ENCODE data around the gene CENPE.

The CENPE gene

DNA sequence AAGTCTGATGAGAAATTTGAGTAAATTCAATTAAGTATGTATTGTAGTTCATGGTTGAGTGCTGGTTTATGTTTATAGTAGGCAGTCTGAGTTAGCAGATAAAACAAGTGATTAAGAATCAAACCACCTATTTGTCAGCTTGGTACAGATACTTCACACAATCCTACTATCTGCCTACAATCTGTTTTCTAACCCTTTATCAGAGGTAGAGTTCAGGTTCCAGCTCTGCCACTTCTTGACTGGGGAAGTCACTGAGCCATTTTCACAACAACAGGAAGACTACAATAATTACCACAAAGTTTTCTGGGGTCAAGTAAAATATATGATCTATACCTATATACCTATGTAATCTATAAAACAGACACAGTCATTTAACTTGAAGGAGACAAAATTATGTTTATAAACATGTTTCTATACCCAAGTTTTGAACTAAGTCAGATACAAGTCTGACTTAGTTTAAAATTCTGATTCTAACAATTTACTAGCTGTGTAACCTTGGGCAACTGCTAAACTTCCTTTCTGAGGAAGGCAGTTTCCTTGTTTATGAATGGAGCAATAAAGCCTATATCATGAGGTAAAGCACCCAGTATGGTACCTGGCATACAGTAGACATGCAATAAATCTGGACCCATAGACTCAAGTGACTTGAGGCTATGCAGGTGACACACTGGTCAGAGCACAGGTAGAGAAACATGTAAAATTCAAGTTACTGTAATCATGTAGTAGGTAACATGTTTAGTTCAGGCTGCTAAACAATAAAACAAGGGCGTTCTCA, 61.3 kb downstream of the CENPE start:
- DNase-seq (ENCODE audit: low read depth in 2 of 2), result no peak

DNA sequence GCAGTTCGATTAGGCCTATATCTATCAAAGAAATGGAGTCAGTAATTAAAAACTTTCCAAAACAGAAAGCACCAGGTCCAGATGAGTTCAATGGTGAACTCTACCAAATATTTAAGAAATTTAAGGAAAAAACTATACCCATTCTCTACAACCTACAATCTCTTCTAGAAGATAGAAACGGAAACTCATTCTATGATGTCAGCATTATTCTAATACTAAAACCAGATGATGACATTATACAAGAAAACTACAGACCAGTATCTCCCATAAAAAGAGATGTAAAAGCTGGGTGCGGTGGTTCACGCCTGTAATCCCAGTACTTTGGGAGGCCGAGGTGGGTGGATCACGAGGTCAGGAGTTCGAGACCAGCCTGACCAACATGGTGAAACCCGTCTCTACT, 69.0 kb downstream of the CENPE start:
- DNase-seq (ENCODE audit: low read depth in 2 of 2), result no peak

DNA sequence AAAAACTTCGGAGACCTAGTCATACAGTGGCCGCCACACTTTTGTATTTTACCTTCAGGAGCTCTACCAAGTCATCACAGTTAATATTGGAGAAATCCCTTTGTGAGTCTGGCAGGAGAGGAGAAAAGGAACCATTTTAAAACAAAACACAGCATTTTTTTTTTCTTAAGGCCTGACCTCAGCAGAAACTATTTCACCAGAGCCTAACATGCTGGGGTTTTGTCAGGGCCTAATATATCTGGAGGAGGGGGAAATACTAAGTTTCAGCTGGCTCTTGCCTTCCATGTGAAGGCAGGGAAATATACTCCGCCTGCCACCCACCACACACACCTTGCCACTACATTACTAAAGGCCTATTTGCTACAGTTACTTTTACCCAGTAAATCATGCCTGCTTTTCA, 72.0 kb downstream of the CENPE start:
- no peak for DNase-seq (ENCODE audit: low read depth in 2 of 2)

DNA sequence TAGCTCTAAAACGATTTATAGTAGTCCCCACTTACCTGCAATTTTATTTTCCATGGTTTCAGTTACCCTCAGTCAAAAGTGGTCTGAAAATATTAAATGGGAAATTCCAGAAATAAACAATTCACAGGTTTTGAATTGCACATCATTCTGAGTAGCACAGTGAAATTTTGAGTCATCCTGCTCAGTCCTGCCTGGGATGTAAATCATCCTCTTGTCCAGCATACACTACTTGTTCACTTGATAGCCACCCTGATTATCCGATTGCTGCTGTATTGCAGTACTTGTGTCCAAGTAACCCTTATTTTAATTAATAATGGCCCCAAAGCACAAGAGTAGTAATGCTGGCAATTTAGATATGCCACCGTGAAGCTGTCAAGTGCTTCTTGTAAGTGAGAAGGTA, 75.0 kb downstream of the CENPE start:
- DNase-seq (ENCODE audit: low read depth in 2 of 2), result no peak

DNA sequence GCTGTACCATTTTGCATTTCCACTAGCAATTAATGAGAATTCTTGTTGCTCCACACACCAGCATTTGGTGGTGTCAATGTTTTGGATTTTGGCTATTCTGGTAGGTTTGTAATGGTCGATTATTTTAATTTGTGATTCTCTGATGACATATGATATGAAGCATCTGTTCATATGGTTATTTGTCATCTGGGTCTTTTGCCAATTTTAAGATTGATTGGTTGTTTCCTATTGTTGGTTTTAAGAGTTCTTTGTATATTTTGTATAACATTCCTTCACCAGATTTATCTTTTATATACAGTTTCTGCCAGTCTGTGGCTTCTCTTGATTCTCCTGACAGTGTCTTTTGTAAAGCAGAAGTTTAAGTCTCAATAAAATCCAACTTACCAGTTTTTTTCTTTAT, 80.0 kb downstream of the CENPE start:
- DNase-seq (ENCODE audit: low read depth in 2 of 2), result no peak

DNA sequence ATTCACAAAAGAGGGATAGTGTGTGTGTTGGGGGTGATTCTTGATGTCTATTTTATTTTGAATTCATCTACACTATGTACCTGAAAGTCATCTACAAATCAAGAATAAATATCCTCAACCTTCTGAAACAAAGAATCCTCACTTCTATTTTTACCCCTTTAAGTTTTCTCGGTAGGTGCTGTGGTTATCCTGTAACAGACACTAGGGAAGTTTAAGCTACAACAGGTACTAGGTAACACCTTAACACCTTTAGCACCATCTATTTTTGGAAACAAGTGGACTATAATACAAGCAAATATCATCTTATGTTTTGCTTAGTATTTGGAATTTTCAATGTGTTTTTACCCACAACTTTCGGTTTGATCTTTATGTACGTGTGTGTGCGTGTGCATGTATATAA, 86.5 kb downstream of the CENPE start:
- no peak for DNase-seq (ENCODE audit: low read depth in 2 of 2)

DNA sequence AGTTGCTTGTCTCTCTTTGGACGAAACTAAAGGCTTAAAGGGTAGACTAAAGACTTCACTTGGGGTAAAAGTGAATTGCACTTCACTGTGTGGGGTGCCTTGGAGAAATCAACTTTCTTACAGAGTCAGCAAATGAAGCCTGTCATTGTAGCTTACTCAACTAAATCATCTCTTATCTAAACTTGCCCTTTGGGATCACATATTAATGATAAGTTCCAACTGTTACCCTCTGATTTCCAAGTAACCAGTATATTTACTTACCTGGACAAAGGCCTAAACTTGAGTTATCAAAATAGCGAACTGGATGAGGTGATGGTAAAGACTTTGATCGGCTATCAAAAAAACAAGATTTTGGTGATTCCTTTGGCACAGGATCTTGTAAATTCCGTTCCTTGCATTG, 89.6 kb downstream of the CENPE start:
- no peak for DNase-seq (ENCODE audit: low read depth in 2 of 2)

DNA sequence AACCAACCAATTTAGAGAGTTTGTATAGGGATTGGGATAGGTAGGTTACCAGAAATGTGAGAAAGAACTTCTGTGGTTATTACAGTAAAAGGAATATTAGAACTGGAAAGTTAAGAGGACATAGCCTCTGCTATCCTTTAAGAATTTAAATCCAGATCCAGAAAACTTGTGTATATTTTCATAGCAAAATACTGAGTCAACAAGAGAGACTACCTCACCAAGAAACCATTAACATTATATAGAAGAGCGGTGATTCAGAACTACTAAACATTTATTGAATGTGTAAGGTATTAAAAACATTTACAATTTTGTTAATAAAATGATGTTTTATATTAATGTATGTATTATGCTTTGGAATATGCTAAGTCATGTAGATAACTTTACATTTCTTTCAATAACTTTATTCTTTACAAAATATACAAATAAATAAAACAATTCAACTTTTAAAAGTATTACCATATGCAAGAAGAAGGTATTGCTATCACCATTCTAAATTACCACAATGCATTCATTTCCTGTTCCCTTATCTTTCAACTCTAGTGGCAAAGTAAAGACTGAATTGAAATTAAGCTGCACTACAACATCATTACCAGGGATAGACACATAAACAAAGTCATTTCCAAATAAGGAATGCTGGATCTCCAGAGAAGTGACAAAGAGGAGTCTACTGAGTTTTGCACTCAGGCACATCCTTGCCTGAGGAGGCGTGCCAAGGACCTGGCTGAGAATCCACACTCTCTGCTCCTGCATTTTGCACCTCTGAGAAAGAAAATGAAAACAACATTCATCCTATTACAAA, 92.4 kb downstream of the CENPE start:
- no peak for DNase-seq (ENCODE audit: low read depth in 2 of 2)

DNA sequence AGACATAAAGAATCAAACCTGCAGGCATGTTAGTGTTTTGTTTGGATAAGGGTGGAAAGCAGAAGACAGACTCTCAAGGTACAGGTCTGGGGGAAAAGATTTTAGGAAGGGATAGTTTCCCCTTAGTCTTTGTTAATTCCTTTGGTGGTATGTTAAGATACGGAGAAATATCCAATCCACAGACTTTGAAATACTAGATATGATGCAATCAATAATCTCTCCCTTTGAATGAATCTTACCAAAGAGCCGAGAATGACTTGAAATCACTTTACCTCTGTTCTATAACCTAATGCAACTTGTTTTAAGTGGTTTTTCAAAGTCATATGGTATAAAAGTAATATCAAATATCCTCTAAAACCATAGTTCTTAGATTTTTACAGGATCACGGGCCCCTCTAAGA, 93.3 kb downstream of the CENPE start:
- no peak for DNase-seq (ENCODE audit: low read depth in 2 of 2)

DNA sequence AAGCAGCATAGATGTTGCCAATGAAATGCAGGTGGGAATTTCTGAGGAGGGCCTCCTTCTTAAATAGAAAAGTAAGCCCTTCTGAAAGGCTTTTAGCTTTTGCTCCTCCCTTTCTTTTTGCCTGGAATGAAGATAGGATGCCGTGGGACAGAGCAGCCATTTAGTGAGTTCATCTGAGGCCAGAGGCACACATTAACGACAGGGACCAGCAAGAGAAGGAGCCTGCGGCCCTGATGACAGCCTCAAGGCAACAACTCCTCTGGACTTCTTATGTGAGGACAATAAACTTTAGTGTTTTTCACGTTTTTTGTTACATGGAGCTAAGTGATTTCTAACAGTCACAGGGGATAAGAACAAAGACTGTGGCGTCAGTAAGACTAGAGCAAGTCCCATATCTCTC, 97.5 kb downstream of the CENPE start:
- no peak for DNase-seq (ENCODE audit: low read depth in 2 of 2)

DNA sequence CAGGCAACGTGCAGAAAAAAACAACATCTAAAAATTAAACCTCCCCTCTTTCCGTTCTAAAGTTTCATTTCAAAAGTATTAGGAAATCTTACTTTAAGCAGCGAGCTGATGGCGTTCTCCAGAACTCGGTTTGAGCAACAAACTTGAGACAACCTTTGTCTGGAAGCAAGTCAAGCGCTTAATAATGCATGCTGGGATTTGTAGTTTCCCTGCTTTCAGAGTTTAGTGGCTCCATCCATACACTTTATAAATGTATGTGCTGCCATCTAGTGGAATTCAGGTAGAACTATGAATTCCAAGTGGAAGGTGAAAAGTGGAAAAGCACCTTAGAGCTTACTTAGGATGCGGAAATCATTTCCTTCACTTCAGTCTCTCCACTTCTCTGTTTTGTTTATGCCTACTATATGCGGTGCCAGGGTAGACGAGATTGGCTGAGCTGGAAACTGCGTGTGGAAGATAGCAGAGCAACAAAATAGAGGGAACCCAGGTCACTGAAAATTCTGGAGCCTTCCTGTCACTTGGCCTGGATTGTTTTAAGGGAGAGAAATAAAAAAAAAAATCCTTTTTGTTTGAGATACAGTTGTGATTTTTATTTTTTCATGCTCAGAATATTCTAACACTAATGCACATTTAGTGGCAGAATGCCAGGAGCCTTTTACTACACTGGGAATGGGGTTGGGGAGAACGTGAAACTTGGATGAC, 98.3 kb downstream of the CENPE start, which contains the start of gene BDH2:
BDH2 (minus strand) TSS at position 144 of the 702 bp plus-strand sequence. CDS start 3,580 bp downstream, outside the sequence.
- DNase-seq (ENCODE audit: low read depth in 2 of 2), result no peak

DNA sequence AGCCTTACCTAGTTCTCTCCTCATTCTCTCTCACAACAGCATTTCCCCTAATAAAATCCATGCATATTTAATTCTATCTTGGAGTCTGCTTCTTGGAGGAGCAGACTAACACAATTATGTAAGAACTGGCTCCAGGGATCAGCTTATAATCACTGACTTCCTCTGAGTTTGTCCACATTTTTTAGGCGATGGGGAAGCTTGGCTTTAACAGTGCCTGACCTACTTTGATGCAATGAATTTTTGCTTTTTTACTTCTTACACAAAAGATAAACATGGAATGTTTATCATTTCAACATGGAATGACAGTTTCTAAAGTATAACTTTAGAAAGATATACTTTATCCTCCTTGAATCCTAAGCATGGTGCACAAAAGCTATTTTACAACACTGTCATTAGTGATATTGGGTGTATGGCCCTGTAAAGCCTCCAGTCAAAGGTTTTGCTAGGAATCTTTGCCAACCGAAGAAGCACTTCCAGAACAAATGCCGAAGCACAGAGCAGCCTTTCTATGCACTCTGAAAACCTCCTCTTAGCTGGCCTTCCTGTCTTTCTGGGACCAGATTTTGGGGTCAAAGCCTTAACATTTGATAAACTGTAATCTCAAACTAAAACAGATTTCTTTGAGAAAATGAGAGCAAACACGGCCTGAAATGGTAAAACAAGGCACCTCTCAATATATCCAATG, 99.2 kb downstream of the CENPE start:
- DNase-seq (ENCODE audit: low read depth in 2 of 2), result no peak

DNA sequence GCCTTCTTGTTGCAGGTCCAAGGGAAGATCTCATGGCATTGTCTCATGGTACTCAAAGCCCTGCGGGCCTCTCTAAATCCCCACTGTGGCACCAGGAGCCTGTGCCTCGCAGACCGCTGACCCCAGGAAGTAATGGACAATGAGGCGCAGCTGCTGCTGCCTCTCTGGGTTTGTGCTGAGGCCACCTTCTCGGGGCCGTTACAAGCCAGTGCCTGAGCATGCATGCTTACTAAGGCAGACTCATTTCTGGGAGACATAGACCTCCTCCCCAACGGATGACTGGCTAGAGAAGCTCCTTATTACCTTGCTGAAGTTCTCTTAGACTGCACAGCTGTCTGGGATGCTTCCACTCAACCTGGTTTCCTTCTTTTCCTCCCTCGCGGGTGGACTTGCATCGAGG, 99.8 kb downstream of the CENPE start:
- DNase-seq (ENCODE audit: low read depth in 2 of 2), result no peak

DNA sequence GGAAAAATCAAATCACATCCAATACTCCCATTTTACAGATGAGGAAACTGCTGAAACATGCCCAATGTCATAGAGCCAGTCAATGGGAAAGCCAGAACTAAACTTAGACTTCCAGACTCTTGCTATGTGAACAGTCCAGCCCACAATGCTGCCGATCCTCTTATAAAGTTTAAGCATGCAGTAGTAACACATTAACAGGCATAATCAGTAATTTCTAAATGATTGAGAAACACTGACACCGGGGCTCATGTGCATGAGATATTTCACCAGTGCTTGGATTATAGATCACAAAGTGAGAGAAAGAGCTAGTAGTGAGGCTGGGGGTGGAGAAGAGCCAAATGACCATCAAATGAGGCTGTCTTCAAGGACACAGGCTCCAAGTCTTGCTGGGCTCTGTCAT, 101.0 kb downstream of the CENPE start:
- DNase-seq (ENCODE audit: low read depth in 2 of 2), result no peak

DNA sequence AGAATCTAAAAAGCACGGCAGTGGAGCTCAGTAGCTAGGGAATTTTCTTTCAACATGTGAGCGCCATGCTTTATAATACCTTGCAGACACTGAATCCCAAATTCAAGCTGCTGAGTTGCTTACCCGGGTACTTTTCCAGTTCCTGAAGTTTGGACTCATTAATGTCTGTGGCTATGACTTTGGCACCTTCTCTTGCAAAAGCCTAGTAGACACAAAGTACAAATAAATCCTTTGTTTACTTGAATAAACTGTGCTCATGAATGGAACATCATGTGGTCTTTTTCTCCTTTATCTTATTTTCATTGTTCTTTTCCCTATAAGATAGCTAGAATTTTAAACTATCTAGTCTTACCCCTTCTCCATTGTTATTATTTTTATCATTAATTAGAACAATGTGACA, 103.1 kb downstream of the CENPE start:
- DNase-seq (ENCODE audit: low read depth in 2 of 2), result no peak

DNA sequence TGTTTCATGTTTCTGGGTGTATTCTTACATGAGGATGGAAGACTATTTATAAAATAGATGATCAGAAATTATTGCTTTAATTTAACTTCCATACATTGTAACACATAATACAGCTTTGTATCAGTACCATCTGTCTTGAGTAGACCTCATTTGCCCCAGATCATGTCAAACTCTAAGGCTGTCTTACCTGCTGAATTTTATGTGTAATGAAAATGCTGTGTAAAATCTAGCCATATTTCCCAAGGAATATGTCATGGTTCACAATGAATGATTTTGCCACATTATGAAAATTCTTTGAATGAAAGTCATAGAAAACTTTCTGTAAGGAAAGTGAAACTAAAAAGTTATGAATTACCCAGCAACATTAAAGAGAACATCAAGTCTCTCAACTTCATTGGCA, 105.9 kb downstream of the CENPE start:
- no peak for DNase-seq (ENCODE audit: low read depth in 2 of 2)

DNA sequence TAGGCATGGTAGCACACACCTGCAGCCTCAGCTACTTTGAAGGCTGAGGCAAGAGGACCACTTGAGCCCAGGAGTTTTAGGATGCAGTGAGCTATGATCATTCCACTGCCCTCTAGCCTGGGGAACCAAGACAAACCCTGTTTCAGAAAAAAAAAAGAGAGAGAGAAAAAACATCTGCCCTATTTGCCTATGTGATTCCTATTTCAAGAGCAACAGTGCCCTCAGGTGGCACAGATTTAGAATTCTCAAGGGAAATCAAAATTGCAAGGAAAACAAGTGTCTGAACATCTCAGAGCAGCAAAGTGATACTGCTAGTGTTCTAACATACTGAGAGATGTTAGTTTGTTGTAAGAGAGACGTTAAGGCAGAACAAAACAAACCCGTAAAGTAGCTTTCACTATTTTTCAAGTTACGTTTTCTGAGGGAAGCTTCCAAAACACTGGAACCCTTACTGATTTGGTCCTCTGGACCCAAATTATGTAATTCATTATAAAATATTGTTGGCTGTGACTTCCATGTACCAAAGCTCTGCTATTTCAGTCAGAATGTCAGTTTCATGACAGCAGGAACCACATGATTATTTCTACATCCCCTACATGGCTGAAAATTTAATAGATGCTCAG, 106.4 kb downstream of the CENPE start:
- no peak for DNase-seq (ENCODE audit: low read depth in 2 of 2)

DNA sequence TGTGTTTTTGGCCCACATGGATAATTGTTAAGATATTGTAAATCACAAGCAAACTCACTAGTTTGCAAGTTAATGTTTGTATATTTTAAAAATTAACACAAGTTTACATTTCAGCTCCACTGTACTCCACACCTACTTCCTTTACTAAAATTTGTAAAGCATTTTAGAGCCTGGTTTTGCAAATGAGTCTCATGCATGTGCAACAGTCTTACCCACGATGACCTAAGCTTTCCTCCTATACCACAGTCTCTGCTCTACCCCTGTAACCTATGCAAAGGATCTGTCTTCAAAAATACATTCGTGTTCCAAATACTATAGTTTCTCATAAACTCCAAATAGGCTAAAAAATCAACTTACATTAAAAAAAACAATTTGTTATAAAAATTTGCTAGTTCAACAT, 108.7 kb downstream of the CENPE start:
- no peak for DNase-seq (ENCODE audit: low read depth in 2 of 2)

DNA sequence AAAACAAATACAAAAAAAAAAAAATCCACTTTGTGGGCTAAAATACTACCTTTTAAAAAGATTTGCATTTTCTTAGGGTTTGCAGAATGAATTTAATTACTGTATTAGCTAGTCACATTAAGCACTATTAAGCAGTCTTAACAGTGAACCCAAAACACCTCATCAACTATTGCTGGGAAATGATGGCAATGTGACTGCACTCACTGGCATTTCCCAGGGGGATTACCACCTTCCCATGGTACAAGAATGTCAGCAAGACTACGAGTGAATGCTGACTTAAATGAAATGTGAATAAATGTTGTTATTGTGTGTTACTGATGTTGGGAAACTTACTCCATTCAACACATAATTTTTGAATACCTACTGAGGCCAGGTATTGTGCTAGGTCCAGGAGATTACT, 111.6 kb downstream of the CENPE start:
- no peak for DNase-seq (ENCODE audit: low read depth in 2 of 2)

DNA sequence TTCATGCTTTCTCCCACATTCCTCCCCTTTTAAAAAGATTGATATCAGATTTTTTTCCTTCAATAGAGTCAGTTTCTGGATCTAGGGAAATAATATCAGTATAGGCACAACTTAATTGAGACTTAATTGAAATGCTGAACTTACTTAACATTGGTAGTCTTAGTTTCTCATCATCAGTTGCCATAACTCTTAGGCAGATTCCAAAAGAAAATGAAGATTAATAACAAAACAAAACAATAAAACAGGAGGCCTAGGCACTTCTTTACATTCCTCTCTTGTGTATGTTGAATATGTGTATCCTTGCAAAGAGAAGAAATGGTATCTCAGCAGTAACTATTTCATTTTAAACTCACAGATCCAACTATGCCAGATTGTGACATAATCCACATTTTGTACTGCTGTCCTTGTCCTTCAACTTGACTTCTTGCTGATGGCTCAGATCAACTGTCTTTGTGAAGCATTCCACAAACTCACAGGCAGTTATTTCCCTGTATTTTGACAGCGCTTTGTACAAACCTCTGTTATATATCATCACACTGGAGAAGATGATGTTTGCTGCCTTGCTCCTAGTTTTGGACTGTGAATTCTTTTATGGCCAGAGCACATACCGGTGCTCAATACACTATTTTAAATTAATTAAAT, 112.5 kb downstream of the CENPE start:
- DNase-seq (ENCODE audit: low read depth in 2 of 2), result no peak

DNA sequence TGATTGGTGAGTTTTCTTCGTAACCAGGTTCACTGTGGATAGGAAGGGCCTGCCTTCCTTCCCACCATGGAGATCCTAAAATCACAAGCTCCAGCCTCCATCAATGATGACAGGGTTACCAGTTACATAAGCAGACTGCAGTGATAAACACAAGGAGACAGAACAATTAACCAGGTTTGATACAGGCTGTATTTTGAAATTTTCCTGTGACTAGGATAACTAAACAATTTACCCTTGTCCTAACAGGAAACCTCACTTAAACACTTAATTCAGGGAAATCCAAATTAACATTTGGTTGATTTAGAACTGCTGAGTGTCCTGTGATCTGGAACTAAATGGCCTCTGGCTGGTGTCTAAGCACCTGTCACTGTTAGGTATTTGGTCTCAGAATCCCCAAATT, 118.5 kb downstream of the CENPE start:
- no peak for DNase-seq (ENCODE audit: low read depth in 2 of 2)

Data from stimulated activated CD4-positive, alpha-beta T cell treated with anti-CD3 and anti-CD28 coated beads, Interleukin-12 subunit alpha, Interleukin-12 subunit beta, amount 100 ng/mL, for 24 hours (primary cell).